GM11168 (cell line): Measurements from ENCODE around the gene CLEC2L.
"Not testable (repeated sequence)": the region's sequence is repeated elsewhere in the genome, so short reads cannot be mapped to it uniquely, and the experiment has no call there.

Source experiments
- in situ Hi-C: fragments of 300-500 bp; cut with MboI; formaldehyde crosslinking; loops from one replicate; pipeline ENCODE4 v1.12.0; 2022; ENCODE audit warnings: low sequenced_read_pairs; ENCODE audit not compliant: unreplicated experiment

CLEC2L gene

DNA sequence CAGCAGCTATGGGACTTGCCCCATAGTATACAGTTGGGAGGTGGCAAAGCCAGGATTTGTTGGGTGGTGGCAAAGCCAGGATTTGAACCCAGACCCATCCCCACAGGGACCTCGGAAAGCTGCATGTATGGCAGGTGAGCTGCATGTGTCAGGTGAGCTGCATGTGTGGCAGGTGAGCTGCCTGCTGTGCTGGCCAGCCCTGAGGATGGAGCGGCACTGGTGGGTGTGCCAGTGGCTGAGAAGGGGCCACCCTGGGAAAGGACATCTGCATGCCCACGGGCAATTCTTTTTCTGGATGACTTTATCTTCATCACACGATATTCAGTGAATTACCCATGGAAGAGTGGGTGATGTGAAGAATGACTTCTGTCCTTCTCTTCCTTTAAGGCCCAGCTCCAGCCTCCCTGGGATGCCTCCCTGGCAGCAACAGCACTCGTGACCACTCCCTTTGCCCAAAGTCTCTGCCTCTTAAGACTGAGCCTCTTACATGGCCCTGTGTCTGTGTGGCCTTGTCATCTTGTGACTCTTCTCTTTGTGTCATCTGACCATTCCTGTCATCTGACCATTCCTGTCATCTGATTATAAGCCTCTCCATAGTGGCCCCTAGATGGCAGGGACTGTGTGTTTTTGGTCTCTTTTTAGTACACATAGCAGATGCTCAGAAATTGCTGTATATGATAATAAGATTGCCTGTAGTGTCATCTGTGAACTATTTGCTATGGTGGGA lies 25.0 kb downstream of the CLEC2L start:
- in situ Hi-C loops, result no loop called here

DNA sequence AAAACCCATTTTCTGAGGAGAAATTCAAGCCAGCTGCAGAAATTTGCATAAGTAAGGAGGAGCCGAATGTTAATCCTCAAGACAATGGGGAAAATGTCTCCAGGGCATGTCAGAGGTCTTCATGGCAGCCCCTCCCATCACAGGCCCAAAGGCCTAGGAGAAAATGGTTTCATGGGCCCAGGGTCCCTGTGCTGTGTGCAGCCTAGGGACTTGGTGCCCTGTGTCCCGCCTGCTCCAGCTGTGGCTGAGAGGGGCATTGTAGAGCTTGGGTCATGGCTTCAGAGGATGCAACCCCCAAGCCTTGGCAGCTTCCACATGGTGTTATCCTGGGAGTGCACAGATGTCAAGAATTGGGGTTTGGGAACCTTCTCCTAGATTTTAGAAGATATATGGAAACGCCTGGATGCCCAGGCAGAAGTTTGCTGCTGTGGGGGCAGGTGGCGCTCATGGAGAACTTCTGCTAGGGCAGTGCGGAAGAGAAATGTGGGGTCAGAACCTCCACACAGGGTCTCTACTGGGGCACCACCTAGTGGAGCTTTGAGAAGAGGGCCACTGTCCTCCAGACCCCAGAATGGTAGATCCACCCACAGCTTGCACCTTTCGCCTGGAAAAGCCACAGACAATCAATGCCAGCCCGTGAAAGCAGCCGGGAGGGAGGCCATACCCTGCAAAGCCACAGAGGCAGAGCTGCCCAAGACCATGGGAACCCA lies 30.7 kb downstream of the CLEC2L start:
- in situ Hi-C loops, result not testable (repeated sequence)

DNA sequence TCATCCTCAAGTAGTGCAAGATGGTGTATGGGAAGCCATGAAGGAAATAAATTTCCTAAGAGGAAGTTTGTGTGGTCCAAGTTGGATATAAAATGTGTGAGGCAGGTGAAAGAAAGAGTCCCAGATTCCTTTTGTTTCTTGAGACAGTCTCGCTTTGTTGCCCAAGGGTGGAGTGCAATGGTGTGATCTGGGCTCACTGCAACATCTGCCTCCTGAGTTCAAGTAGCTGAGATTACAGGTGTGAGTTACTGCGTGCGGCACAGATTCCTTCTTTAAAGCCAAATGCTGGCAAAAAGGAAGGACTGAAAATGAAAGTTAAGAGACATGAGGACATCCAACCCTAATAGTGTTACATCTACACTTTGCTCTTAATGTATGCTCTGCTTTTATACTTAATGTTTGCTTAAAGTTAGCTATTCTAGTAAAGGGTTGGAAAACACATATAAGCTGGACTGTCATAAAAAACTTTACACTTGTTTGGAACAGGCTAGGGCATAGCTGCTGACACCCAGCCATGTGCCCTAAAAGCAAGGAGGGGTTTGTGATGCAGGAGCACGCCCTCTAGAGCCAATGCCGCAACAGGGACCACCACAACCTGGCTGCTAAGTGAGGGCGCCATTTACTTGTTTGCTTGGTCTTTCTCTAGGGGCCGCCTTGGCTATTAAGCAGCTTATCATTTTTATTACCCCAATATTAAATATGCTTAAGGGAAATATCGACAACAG lies 34.5 kb downstream of the CLEC2L start:
- in situ Hi-C loops, result no loop called here

DNA sequence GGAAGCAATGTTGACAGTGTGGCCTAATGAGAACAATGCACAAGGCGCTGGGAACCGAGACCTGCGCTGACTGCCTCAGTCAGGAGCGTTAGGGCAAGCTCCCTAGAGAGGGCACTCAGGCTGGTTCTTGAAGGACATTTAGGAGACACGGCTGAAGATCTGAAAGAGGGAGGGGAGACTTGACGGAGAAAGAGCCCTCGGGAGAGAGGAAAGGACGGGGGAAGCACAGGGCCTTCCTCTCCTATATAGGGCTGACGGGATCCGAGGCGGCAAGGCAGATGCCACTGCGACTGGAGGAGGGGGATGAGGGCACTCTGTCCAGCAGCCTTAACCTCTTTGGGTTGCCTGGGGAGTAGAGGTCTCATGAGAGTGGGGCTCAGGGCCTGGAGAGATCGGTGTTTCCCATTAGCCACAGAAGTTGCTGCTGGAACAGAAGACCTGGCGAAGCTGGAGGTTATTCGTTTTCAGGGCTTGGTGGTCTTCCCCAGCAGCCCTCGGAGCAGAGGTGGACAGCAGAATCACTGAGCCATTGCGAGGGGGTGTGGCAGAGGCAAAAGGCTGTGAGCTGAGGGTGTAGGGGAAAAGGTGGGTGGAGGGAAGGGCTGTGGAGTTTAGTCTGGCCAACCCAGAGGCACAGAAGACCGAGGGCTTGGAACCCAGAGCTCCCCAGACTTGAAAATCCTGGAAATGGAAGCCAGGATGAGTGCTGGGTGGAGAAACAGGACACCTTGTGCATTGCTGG lies 36.0 kb downstream of the CLEC2L start:
- in situ Hi-C loops, result no loop called here

DNA sequence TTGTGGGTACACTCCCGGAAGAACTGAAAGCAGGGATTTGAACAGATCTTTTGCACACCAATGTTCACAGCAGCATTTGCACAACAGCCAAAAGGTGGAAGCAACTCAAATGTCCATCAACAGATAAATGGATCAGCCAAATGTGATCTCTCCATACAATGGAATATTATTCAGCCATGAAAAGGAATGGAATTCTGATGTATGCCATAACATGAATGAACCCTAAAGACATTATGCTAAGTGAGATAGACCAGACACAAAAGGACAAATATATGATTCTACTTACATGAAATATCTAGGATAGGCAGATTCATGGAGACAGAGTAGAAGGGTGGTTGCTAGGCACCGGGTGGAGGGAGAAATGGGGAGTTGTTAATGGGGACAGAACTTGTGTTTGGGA lies 36.7 kb downstream of the CLEC2L start:
- in situ Hi-C loops, result no loop called here

DNA sequence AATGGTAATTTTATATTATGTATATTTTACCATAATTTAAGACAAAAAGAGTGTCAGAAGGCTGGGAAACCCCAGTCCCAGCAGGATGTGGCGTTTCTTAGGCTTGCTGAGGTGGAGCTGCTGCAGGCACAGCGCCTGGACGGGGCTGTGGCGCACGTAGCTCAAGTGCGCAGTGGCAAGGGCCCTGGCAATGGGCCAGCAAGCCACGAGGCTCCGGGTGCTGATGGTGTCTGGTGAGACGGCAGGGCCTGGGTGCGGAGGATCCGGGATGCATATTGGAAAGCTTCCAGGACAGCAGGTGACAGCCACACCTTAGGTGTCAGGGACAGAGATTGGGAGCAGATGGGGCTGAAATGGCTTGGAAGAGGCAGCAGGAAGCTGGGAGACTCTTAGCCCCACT lies 37.2 kb downstream of the CLEC2L start:
- in situ Hi-C loops, result no loop called here

DNA sequence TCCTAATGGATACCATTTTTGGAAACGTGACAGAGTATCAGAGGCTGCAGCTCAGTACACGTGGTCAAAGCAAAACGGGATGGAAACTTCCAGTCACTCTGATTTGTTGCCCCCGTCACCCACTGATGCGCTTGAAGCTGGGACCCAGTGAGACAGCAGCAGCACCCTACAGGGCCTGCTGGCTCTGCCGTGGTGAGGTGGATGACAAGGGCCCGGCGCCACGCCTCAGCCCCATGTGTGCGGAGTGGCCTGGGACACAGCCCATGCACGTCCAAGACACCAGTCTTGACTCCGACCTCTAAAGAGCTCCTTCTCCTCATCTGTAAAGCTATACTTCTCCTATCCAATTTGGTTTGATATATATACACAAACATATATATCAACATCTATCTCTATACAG lies 39.0 kb downstream of the CLEC2L start:
- in situ Hi-C loops, result no loop called here

DNA sequence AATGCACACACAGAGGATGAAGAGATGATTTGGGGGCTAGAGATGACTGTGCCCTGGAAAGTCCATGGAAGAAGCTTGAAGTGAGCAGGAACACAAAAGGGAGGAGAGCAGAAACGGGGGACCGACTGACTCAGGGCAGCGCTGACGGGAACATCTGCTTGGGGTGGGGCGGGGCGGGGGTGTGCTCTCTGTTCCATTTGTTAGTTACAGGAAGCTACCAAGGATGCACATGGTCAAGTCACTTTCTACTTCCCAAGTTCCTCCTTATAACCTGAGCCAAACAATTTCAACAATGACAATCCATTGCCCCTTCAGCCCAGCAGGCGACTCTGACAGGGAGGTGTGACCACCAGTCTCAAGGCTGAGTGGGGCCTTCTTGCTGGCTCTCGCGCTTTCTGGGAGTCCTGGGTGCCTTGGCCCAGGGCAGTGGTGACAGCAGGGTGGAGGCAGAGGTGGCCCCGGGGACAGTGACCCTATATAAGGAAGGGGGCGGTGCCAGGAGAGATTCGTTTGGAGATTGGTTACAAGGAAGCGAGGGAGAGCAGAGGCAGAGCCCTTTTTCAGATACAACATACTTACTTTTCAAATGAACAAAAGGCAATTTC lies 39.6 kb downstream of the CLEC2L start:
- in situ Hi-C loops, result no loop called here

DNA sequence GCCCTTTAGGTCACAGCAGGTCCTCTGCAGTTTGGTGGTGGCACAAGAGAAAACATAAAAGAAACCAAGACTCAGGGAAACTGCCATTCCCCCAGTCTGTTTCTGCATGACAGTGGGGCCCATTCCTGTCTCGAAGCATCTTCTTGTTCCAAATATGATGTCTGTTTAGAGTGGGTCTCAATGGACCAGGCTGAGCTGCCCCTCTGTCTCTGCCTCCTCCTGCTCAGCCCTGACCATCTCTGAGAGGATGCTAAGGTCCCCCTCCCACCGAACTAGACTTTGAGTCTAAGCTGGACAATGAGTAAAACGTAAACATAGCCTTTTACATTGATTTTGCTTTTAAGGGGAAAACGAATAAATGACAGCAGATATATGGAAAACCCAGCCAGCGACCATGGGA lies 40.4 kb downstream of the CLEC2L start:
- in situ Hi-C loops, result no loop called here

DNA sequence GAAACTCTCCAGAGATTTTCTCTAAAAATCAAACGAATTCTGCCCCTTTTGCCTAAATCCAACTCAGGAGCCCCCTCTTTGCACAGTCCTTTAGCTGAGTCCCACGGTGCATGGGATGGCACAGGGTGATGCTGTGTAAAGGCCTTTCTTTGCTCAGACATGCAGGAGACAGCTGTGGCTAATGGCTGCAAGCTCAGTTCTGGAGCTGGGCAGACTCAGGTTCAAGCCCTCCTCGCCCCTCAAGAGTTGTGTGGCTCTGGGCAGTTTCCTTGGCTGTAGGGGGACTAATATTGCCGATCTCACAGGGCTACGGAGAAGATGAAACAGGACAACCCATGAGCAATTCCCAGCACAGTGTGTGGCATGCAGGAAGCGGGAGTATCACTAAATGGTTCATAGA lies 42.6 kb downstream of the CLEC2L start:
- in situ Hi-C loops, result no loop called here

DNA sequence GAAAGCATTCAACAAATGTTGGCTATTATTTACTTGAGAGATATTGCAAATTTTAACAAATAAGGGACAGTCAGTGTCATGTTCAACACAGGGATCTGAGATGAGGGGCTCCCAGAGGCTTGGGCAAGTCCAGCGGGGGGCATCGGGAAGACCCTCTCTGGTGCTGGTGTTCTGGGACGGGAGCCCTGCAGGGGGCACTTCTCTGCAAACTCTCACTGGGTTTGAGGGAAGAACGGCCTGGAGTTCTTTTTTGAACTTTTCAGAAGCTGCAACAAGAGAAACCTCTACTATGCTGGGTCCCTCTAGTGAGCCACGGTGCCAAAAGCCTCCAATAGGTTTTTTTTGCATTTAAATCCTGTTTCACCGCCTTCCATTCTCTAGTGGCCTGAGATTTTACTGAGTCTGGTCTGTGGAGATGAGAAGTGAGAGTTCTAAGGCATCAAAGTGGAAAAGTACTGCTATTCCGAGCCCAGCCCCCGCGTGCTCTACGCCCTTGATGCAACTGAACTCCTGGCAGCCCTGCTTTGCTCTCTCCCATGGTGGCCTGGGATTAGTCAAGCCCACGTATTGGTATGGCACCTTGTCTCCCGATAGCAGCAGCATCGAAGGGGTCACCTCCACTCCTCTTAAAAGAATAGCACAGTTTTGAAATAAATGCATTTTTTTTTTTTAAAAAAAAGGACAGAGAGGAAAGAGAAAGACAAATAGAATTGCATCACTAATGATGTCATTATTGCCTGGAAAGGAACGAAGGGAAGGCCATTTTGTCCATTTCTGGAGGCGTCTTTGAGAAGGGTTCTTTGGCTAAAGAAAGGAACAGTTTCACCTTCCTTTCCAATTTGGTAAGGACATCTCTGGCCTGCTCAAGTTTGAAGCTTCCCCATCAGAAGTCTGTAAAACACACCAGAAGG lies 43.5 kb downstream of the CLEC2L start:
- in situ Hi-C loops, result no loop called here

DNA sequence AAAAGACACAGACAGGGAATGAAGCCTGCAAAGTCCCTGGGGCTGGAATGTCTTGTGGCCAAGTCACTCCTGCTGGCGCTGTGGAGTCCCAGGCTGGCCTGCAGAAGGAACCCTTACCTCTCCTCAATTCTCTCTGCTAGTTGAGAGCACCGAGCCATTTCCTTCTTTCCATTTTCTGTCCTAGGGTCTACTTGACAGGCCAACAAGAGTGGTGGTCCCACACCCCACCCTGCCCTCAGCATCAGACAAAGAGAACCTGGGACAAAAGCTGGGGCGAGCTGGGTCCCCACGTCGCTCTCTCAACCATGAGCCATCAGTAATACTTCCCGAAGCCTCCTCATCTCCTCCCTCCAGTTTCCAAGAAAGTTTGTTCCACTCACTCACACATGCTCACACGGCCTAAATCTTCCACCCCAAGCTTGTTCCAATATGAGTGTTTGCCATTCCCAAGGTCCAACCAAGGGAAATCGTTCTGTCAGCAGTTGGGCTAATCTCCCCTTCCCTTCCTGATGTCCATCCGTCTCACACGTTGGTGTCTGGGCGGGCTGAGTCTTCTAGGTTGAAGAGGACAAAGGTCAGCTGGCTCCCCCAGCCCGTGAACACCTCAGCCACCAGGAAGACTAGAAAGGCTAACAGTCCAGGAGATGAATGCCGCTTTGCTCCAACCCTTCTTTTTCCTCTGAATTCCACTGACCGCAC lies 44.3 kb downstream of the CLEC2L start:
- in situ Hi-C loops, result no loop called here

DNA sequence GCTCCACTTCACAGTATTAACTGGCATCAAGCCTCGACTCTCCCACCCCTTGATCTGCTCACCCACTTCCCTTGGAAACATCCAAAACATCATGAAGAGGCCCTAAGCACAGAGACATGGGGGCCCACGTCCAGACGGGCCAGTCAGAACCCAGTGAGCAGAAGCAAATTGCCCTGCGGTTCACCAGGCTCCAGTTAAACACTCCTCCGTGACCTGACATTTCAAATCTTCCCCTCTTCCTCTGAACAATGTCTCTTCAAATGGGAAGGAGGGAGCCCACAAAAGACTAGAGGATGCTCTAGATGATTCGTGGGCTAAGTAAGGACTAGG lies 44.8 kb downstream of the CLEC2L start:
- in situ Hi-C loops, result no loop called here

DNA sequence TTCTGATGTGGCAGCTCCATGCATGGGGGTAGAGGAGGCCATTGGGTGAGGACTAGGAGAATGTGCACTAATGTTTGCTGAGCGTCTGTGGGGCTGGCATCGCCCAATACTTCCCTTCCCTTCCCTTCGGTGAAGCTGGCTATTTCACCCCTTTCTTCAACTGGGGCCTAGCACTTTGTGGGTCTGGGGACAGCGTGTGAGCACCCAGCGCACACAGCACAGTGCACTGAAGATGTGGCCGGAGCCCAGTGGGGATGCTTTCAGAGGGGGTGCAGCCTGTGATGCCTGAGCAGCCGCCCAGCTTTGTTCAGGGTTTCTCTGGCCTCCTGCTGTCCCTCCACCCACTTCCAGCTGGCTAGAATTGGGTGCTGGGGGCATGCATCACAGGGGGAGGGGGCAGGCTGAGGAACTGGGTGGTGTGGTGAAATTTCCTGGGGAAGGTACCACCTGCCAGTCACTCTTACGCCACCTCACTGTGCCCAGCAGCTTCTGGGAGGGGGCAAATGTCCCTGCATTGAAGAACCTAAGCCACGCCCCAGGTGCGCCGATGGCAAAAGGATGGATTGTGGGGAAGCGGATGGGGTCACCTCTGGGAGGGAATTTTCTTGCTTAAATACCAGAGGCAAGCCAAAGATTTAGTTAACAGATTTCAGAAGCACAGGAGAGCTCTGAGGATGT lies 45.5 kb downstream of the CLEC2L start:
- in situ Hi-C loops, result no loop called here

DNA sequence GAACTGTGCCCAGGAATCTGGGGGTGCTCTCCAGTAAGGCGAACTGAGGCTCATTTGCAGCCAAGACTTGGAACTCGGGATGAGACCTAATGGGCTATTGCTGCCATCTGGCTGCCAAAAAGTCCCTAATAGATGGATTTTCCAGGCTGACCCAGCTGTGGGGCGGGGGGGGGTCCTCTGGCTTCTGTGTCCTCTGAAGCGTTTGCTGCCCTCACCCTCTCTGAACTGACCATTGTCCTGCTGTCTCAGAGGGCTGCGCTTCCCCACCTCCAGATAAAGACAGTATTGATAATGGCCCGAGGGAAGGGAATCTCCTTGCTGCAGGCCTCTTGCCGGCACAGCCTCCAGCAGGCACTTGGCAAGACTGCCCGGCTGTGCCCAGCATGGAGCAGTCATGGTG lies 46.6 kb downstream of the CLEC2L start:
- in situ Hi-C loops, result no loop called here

DNA sequence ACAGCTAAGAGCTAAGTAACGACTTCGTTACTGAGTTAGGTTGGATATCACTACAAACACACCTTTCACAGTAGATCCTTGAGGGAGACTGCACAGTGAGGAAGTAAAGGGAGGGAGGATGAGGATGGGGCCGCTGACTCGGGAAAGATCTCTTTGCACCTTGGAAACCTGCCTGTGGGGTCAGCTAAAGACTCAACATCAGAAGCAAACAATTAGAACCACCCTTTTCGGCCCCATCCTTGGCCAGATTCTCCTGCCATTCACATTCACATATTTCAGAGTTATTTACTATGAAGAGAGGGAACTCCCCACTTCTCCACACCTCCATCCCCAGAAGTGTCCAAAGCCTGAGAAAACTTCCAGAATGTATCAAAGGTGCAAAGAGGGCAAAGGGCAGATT lies 47.1 kb downstream of the CLEC2L start:
- in situ Hi-C loops, result no loop called here

DNA sequence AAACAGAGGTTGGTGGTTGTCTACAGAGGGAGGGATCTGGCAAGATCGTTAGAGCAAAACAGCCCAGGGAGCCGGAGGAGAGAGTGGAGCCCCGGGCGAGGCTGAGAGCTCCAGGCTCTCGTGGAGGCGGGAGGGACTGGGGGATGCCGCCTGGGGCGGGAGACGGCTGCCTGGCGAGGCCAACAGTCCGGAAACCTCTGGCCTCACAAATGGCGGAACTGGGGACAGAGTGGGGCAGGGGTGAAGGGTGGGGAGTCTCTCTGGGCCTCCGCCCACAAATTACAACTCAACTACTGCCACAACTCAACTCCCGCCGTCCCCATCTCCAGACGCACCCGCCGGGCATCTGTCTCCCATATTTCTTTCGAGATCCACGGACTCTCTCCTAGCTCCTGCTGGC lies 47.7 kb downstream of the CLEC2L start:
- in situ Hi-C loops, result no loop called here

DNA sequence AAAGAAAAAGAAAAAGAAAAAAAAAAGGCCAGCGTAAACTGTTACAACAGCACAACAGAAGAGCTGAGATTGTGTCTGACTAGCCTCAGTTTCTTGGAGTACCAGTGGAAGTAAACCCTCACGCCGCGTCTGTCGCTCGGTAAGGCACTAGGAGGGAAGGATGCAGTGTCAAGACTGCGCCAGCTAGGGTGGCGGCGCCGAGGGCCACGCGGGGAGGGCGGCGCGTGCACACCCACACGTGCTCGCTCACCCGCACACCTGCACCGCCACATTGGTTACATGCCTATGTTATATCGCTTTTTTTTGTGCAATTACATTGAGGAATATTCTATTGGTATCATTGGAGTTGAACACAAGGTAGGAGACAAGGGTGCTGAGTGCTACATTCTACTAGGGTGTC lies 48.2 kb downstream of the CLEC2L start:
- in situ Hi-C loops, result no loop called here
